HEK293T (cell line): ENCODE results near the gene MOGAT3.

Source experiments
- BHLHE40 ChIP-seq: fragments of 450-650 bp; IDR thresholded peaks from 2 replicates; pipeline ENCODE4 v1.6.1; 2016; ENCODE audit warnings: mild to moderate bottlenecking, moderate library complexity, borderline replicate concordance
- CTBP1 ChIP-seq: fragments of 450-650 bp; IDR thresholded peaks from 2 replicates; pipeline ENCODE4 v1.6.1; 2016; ENCODE audit warnings: borderline replicate concordance
- FOXM1 ChIP-seq: fragments of 450-650 bp; IDR thresholded peaks from 2 replicates; pipeline ENCODE4 v1.6.1; 2017; ENCODE audit warnings: mild to moderate bottlenecking, borderline replicate concordance
- SUZ12 ChIP-seq: fragments of 450-650 bp; IDR thresholded peaks from 2 replicates; pipeline ENCODE4 v1.6.1; 2016; ENCODE audit warnings: mild to moderate bottlenecking
- TARDBP ChIP-seq: fragments of 450-650 bp; IDR thresholded peaks from 2 replicates; pipeline ENCODE4 v1.6.1; 2016

DNA sequence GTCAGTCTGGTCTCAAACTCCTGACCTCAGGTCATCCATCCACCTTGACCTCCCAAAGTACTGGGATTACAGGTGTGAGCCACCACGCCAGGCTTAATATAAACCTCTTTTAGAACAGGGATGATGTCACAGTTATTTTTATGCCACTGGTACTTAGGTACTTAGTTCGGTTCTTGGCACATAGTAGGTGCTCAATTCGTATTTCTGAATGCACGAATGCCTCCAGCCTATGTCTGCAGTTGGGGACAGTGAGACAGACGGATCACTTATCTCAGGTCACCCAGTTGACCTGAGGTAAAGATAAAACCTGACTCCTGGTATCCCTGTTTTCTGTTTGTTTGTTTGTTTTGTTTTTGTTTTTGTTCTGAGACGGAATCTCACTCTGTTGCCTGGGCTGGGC, 14.6 kb downstream of the MOGAT3 start:
- TF ChIP-seq SUZ12 (no peak), CTBP1 (no peak), TARDBP (no peak), BHLHE40 (no peak), FOXM1 (no peak)
